OCI-LY7 (cell line): ENCODE measurements around the gene CFDP1.

ENCODE experiments used
- EZH2phosphoT487 ChIP-seq: fragments of 200-600 bp; sonication (generic); IDR thresholded peaks from 2 replicates; pipeline ENCODE4 v1.6.1; 2018; ENCODE audit warnings: low read depth, borderline replicate concordance, mild to moderate bottlenecking, mixed run types, antibody characterized with exemption, low read length, moderate library complexity, mixed read lengths
- TF ChIP-seq, protein P1 (sequence below): fragments of 200-600 bp; sonication (generic); conservative IDR thresholded peaks from 2 replicates; pipeline ENCODE4 v1.5.1; 2014; ENCODE audit warnings: mild to moderate bottlenecking, antibody characterized with exemption, low read length, moderate library complexity, mixed read lengths

DNA sequence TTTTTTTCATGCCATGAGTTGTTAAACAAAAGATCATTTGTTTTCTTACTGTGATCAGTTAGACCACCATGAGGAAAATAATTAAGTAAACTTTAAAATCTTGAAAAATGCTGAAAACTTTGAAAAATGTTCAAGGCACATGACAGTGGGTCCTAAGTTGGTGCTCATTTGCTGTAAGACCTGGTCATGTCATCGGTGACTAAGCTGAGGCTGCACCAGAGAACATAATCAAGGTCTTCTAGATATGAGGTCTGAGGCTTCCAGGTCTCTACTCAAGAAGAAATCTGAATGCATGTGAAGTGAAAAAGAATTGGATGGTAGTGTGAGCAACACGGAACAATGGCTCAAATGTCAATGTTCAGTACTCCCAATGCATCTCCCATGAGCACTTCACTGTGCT is 87.6 kb downstream of the CFDP1 start:
- TF ChIP-seq, protein P1, sequence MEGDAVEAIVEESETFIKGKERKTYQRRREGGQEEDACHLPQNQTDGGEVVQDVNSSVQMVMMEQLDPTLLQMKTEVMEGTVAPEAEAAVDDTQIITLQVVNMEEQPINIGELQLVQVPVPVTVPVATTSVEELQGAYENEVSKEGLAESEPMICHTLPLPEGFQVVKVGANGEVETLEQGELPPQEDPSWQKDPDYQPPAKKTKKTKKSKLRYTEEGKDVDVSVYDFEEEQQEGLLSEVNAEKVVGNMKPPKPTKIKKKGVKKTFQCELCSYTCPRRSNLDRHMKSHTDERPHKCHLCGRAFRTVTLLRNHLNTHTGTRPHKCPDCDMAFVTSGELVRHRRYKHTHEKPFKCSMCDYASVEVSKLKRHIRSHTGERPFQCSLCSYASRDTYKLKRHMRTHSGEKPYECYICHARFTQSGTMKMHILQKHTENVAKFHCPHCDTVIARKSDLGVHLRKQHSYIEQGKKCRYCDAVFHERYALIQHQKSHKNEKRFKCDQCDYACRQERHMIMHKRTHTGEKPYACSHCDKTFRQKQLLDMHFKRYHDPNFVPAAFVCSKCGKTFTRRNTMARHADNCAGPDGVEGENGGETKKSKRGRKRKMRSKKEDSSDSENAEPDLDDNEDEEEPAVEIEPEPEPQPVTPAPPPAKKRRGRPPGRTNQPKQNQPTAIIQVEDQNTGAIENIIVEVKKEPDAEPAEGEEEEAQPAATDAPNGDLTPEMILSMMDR, result no peak
- TF ChIP-seq EZH2phosphoT487, result no peak
